Dermis blood vessel endothelial cell (primary cell): ENCODE data around the gene KMT5B. TPM values are rescaled to one million over a fixed set of nuclear protein-coding genes. Genes with fewer than 3 reads are reported as not detected.
A peak's percentile ranks its signal among the peaks of the same experiment; 100 is the strongest.

Experiments used
- DNase-seq: peaks from one replicate; pipeline ENCODE4 v3.0.0; 2010
- total RNA-seq: library from RNA; depleted of rRNA; stranded (reverse); fragments of >200 nt; gene quantifications from 2 replicates; pipeline ENCODE4 v1.2.3, GENCODE V29; 2014

KMT5B gene
- total RNA-seq, 1 donor from 2014 or later = 41.0 TPM

DNA sequence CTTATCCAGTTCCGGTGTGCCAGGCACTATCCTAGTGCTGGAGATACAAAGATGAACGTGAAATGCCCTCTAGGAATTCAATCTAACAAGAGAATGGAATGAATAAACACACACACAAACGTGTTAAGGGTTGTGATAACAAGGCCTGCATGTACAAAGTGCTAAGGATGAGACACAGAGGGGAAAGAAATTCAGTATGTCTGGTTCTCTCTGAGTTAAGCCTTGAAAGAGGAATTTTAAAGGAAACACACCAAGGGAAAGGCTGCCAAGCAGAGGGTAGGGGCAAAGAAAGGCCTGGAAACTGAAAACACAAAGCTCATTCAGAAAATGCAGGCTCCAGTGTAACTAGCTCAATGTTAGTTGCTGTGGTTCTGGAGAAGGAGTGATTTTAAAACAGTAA, 96.1 kb downstream of the KMT5B start:
- DNase-seq = no peak

DNA sequence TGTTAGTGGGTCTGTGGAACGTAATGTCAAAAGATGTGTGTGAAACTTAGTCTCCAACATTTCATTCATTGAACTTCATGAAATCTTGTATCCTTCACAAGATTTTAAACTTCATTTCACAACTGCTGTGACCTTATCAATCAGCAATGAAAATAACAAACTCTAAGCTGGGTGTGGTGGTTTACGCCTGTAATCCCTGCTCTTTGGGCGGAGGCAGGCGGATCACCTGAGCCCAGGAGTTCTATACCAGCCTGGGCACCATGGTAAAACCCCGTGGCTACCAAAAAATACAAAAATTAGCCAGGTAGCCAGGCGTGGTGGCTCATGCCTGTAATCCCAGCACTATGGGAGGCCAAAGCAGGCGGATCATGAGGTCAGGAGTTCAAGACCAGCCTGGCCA, 97.0 kb downstream of the KMT5B start:
- no peak for DNase-seq

DNA sequence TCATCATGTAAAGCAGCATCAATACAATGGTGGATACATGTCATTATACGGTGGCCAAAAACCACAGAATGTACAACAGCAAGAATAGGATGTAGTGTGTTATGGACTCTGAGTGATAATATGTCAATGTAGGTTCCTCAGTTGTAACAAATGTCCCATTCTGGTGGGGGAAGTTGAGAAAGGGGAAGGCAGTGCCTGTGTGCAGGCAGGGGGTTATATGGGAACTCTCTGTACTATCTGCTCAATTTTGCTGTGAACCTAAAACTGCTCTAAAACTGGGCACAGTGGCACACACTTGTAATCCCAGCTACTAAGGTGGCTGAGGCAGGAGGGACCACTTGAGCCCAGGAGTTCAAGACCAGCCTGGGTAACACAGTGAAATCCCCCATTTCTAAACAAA, 97.8 kb downstream of the KMT5B start:
- DNase-seq = no peak

DNA sequence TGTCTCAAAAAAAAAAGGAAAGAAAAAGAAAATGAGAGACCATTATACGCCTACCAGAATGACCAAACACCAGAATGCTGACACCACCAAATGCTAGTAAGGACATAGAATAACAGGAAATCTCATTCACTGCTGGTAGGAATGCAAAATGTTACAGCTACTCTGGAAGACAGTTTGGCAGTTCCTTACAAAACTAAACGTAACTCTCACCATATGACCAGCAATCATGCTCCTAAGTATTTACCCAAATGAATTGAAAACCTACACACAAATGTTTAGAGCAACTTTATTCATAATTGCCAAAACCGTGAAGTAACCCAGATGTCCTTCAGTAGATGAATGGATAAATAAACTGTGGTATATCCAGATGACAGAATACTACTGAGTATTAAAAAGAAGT, 99.1 kb downstream of the KMT5B start:
- DNase-seq = peak; percentile 60

DNA sequence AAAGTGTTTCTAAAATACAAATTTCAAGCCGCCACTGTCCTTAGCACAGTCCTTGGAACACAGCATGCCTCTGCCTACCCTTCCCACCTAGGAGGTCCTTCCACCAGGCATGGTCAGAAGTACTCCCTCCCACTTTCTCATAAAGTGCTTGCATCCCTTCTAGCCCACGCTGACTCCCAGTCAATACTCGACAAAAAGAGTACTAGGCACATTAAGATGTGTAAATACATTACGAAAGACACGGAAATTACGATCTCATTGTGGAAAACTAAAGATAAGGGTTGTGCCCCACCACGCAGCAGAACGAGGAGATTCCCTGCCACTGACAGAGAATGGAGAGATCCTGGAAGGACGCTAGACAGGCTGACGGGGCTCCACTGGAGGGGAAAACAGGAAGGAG, 105.4 kb downstream of the KMT5B start:
- no peak for DNase-seq

DNA sequence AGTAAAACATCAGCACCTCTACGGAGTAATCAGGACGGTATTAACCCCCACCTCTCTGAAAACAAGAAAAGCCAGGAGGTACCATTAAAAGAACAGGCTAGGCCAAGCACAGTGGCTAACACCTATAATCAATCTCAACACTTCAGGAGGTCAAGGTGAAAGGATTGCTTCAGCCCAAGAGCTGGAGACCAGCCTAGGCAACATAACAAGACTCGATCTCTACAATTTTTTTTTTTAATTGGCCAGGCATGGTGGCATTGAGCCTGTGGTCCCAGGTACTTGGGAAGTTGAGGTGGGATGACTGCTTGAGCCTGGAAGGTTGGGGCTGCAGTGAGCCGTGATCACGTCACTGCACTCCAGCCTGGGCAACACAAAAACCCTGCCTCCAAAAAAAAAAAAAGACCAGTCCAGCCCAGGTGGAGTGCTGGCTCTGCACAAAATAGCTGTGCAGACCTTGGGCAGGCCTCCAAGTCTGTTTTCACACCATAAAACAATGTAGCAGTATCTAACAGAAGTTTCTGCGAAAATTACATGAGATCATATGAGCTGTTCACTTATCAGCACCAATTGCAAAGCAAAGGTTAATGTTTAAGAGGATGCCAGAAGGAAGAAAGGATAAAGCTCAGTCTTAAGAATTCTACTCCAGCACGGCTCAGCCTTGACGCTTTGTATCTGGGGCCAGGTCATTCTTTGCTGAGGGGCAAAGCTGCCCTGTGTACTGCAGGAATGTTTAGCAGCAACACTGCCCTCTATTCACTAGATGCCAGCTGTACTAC, 106.7 kb downstream of the KMT5B start:
- peak; percentile 67 for DNase-seq

Other genes with a start within 250 kb of the KMT5B start
- gene UNC93B1, start 209.2 kb downstream of the KMT5B start, total RNA-seq = 21.1 and 23.3 TPM in 2 replicates
- 0.65 and 0.68 TPM in 2 replicates for gene ALDH3B1, start 203.0 kb downstream of the KMT5B start, total RNA-seq
- gene NDUFS8, start 182.6 kb downstream of the KMT5B start, total RNA-seq = 104 and 109 TPM in 2 replicates
- gene TCIRG1, start 174.3 kb downstream of the KMT5B start, total RNA-seq = 81.3 and 110 TPM in 2 replicates
- 32.8 and 38.4 TPM in 2 replicates for gene CHKA, start 91.9 kb downstream of the KMT5B start, total RNA-seq
- 3.9 and 10.0 TPM in 2 replicates for gene C11orf24, start 58.7 kb upstream of the KMT5B start, total RNA-seq
- 87.3 and 169 TPM in 2 replicates for gene LRP5, start 99.3 kb upstream of the KMT5B start, total RNA-seq
- 171 and 175 TPM in 2 replicates for gene PPP6R3, start 247.5 kb upstream of the KMT5B start, total RNA-seq